Measurements from ENCODE around the gene ZNF865. TPM values are rescaled to one million over a fixed set of nuclear protein-coding genes. Genes with fewer than 3 reads are reported as not detected.
"Not testable (repeated sequence)": the region's sequence is repeated elsewhere in the genome, so short reads cannot be mapped to it uniquely, and the experiment has no call there.

ZNF865 gene
- 10 to 100 TPM in 2 of 3 donors, 1 to 10 TPM in 1; 5.9 to 11.8 (median 11.1) TPM for polyA plus RNA-seq (ENCODE audit: insufficient read length in 3 of 3)
- long read RNA-seq, donor 1, full-length matches to known transcripts: 2 of 2 reads
- long read RNA-seq, donor 1, partial matches to known transcripts: 0 of 2 reads
- long read RNA-seq, donor 1, other reads (novel, unspliced or antisense): 0 of 2 reads
- long read RNA-seq, donor 2, full-length matches to known transcripts: 8 of 8 reads
- long read RNA-seq, donor 2, partial matches to known transcripts: 0 of 8 reads
- long read RNA-seq, donor 2, other reads (novel, unspliced or antisense): 0 of 8 reads
- long read RNA-seq, donor 3, full-length matches to known transcripts: 3 of 3 reads
- long read RNA-seq, donor 3, partial matches to known transcripts: 0 of 3 reads
- long read RNA-seq, donor 3, other reads (novel, unspliced or antisense): 0 of 3 reads
- long read RNA-seq, donor 4, full-length matches to known transcripts: 4 of 9 reads
- long read RNA-seq, donor 4, partial matches to known transcripts: 5 of 9 reads
- long read RNA-seq, donor 4, other reads (novel, unspliced or antisense): 0 of 9 reads
- long read RNA-seq, donor 5, full-length matches to known transcripts: 14 of 14 reads
- long read RNA-seq, donor 5, partial matches to known transcripts: 0 of 14 reads
- long read RNA-seq, donor 5, other reads (novel, unspliced or antisense): 0 of 14 reads
- long read RNA-seq, donor 6, full-length matches to known transcripts: 6 of 6 reads
- long read RNA-seq, donor 6, partial matches to known transcripts: 0 of 6 reads
- long read RNA-seq, donor 6, other reads (novel, unspliced or antisense): 0 of 6 reads
- long read RNA-seq, donor 7, full-length matches to known transcripts: 5 of 5 reads
- long read RNA-seq, donor 7, partial matches to known transcripts: 0 of 5 reads
- long read RNA-seq, donor 7, other reads (novel, unspliced or antisense): 0 of 5 reads
- long read RNA-seq, donor 8, full-length matches to known transcripts: 11 of 11 reads
- long read RNA-seq, donor 8, partial matches to known transcripts: 0 of 11 reads
- long read RNA-seq, donor 8, other reads (novel, unspliced or antisense): 0 of 11 reads
- long read RNA-seq, donor 9, full-length matches to known transcripts: 4 of 4 reads
- long read RNA-seq, donor 9, partial matches to known transcripts: 0 of 4 reads
- long read RNA-seq, donor 9, other reads (novel, unspliced or antisense): 0 of 4 reads
- long read RNA-seq, donor 10, full-length matches to known transcripts: 4 of 4 reads
- long read RNA-seq, donor 10, partial matches to known transcripts: 0 of 4 reads
- long read RNA-seq, donor 10, other reads (novel, unspliced or antisense): 0 of 4 reads
- long read RNA-seq, donor 11, full-length matches to known transcripts: 8 of 8 reads
- long read RNA-seq, donor 11, partial matches to known transcripts: 0 of 8 reads
- long read RNA-seq, donor 11, other reads (novel, unspliced or antisense): 0 of 8 reads
- long read RNA-seq, donor 12, full-length matches to known transcripts: 2 of 7 reads
- long read RNA-seq, donor 12, partial matches to known transcripts: 5 of 7 reads
- long read RNA-seq, donor 12, other reads (novel, unspliced or antisense): 0 of 7 reads
- long read RNA-seq, donor 13, full-length matches to known transcripts: 8 of 8 reads
- long read RNA-seq, donor 13, partial matches to known transcripts: 0 of 8 reads
- long read RNA-seq, donor 13, other reads (novel, unspliced or antisense): 0 of 8 reads
- long read RNA-seq, donor 14, full-length matches to known transcripts: 6 of 6 reads
- long read RNA-seq, donor 14, partial matches to known transcripts: 0 of 6 reads
- long read RNA-seq, donor 14, other reads (novel, unspliced or antisense): 0 of 6 reads
- long read RNA-seq, donor 15: 0 reads
- long read RNA-seq, donor 16, full-length matches to known transcripts: 15 of 15 reads
- long read RNA-seq, donor 16, partial matches to known transcripts: 0 of 15 reads
- long read RNA-seq, donor 16, other reads (novel, unspliced or antisense): 0 of 15 reads

DNA sequence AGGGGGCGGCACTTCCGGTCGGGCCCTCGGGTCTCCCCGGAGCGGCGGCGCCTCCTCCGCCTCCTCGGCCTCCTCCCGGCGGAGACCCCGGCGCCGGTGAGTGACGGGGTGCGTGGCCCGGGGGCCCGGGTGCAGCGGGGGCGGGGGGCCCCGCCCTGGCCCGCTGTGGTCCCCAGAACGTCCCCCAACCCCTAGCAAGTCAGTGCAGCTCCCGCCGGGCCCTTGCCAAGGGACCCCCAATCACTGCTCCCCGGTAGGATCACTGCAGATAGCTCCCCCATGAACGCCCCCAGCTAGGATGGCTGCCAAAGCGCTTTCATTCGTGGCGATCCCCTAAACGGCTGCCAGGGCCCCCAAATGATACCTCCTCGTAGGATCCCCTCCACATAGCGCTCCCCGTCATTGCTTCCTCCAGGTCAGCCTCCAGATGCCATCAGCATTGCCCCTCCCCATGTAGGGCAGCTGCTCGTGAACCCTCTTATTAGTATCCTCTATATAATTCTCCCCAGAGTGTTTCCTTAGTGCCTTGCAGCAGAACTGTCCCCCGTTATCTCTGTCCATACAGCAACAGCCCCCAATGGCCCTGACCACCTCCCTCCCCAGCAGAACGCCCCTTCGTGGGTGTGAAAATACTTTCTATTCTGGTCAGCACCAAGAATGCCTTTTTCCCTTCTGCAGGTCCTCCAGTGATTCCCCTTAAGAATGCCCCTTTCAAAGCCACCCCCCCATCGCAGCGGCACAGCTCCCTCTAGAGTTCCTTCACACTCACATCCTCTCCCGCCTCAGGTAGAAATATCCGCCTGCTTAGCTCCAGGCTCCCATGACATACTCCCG, at the start of gene ZNF865:
ZNF865 (plus strand) TSS at position 11 of the 834 bp plus-strand sequence. CDS start 7,972 bp downstream, outside the sequence.
- peak in 9 of 11 donors; percentile 64 to 84 (median 77) for DNase-seq (ENCODE audit: extremely low read depth in 1 of 11, low read depth in 9 of 11, low spot score in 4 of 11)

DNA sequence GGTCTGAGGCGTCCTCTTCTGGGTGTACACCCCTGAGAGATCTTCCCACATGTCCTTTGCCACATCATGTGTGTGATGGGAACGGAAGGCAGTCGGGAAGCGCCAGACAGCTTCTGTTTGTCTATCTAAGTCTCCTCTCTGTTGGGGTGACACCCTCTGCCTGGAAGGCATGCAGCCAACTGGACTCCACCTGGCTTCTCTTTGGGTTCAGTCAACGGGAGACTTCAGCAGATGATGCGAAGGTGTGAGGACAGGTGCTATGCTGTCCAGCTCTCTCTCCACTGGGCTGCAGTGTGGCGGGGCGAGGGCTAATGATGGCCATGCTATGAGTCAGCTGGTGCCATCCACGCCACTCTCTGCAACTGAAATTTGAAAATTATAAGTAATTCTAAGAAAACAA, 45.8 kb upstream of the ZNF865 start:
- no peak for DNase-seq (ENCODE audit: extremely low read depth in 1 of 11, low read depth in 9 of 11, low spot score in 4 of 11)

DNA sequence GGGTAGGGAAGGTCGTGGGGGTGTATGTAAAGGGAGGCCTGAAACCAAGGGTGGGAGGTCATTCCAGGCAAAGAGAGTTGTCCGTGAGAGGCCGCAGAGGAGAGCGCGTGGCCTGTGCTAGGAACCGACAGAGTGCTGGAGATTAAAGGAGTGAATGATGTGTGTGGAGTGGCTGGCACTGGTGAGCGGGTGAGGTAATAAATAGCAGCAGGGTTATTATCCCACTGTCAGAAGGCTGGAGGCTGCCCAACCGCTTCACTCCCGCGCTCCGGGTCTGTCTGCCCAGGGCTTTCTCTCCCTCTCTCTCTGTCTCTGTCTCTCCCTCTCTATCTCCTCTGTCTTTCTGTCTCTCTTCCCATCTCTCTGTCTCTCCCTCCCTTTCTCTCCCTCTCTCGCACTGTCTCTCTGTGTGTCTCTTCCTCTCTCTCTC, 42.2 kb upstream of the ZNF865 start:
- no peak for DNase-seq (ENCODE audit: extremely low read depth in 1 of 11, low read depth in 9 of 11, low spot score in 4 of 11)

DNA sequence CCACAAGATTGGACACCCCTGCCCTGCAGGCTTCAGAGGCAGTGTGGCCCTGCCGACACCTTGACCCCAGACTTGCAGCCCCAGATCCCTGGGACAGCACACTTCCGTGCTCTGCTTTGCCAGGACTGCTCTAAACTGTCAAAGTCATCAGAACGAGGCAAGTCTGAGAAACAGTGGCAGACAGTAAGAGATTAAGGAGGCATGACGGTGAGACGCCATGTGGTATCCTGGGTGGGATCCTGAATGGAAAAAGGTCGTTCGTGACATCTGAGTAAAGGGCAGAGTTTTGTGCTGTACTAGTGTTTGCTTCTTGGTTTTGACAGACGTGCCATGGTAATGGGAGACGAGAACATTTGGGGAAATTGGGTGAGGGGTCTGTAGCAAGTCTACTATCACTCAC, 38.6 kb upstream of the ZNF865 start:
- no peak for DNase-seq (ENCODE audit: extremely low read depth in 1 of 11, low read depth in 9 of 11, low spot score in 4 of 11)

DNA sequence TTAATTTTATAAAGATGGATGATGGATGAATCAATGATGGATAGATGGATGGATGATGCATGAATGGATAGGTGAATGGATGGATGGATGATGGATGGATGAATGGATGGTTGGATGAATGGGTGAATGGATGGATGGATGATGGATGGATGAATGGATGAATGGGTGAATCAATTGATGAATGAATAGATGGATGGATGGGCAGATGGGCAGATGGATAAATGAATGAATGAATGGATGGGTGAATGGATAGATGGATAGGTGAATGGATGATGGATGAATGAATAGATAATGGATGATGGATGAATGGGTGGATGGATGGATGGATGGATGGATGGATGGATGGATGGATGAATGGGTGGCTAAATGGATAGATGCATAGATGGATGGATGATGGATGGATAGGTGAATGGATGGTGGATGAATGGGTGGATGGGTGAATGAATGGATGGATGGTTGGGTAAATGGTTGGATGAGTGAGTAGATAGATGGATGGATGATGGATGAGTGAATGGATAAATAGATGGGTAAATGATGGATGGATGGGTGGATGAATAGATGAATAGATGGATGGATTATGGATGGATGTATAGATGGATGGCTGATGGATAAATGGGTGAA, 37.6 kb upstream of the ZNF865 start:
- DNase-seq (ENCODE audit: extremely low read depth in 1 of 11, low read depth in 9 of 11, low spot score in 4 of 11): no peak

DNA sequence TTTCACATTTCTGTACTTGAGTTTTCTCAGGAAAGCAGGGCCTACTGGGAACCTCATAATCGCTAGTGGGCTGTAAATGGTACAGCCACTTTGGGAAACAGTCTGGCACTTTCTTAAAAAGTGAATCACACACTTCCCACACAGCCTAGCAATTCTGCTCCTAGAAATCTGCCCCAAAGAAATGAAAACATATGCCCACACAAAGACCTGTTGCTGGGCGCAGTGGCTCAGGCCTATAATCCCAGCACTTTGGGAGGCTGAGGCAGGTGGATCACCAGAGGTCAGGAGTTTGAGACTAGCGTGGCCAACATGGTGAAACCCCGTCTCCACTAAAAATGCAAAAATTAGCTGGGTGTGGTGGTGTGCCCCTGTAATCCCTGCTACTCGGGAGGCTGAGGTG, 36.0 kb upstream of the ZNF865 start:
- not testable (repeated sequence) for DNase-seq (ENCODE audit: extremely low read depth in 1 of 11, low read depth in 9 of 11, low spot score in 4 of 11)

DNA sequence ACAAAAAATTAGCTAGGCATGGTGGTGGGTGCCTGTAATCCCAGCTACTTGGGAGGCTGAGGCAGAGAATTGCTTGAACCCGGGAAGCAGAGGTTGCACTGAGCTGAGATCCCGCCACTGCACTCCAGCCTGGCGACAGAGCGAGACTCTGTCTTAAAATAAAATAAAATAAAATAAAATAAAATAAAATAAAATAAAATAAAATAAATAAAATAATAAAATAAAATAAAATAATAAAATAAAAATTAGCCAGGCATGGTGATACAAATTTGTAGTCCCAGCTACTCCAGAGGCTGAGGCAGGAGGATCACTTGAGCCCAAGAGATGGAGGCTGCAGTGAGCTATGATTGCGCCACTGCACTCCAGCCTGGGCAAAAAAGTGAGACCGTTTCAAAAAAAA, 31.5 kb upstream of the ZNF865 start:
- not testable (repeated sequence) for DNase-seq (ENCODE audit: extremely low read depth in 1 of 11, low read depth in 9 of 11, low spot score in 4 of 11)

DNA sequence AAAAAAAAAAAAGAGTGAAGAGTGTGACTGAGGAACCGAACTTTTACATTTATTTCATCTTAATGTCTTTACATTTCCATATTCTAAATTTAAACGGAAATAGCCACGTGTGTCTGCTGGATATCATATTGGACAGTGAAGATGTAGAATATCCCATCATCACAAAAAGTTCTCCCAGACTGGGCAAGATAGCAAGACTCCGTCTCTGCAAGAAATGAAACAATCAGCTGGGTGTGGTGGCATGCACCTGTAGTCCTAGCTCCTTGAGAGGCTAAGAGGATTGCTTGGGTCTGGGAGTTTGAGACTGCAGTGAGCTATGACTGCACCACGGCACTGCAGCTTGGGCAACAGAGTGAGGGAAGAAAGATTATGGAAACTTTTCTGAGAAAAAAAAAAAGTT, 28.7 kb upstream of the ZNF865 start:
- DNase-seq (ENCODE audit: extremely low read depth in 1 of 11, low read depth in 9 of 11, low spot score in 4 of 11): no peak

DNA sequence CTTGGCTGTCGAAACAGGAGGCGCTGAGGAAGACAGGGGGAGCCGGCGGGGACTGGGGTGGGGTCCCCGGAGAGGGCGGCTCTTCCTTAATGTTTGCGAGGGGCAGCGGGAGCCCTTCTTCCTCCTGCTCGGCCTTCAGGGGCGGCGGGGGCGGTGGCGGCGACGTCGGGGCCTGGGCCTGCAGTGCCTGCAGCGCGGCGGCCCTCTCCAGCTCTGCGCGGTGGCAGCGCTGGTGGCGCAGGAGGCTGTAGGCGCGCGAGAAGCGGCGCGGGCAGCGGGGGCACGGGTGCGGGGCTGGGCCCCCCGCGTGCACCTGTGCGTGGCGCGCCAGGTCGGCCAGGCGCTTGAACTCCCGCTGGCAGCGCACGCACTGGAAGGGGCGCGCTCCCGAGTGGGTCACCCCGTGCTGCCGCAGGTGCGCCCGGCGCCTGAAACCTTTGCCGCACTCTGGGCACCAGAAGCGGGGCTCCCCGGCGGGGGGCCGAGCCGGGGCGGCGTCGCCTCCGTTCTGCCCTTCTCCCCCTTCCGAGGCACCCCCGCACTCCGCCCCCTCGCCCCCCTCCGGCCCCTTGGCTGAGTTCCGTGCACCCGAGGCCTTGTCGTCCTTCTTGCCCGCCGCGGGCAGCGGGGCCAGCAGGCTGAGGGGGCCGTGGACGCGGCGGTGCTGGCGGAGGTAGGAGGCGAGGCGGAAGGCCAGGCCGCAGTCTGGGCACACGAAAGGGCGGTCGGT, 27.3 kb upstream of the ZNF865 start:
- no peak for DNase-seq (ENCODE audit: extremely low read depth in 1 of 11, low read depth in 9 of 11, low spot score in 4 of 11)

DNA sequence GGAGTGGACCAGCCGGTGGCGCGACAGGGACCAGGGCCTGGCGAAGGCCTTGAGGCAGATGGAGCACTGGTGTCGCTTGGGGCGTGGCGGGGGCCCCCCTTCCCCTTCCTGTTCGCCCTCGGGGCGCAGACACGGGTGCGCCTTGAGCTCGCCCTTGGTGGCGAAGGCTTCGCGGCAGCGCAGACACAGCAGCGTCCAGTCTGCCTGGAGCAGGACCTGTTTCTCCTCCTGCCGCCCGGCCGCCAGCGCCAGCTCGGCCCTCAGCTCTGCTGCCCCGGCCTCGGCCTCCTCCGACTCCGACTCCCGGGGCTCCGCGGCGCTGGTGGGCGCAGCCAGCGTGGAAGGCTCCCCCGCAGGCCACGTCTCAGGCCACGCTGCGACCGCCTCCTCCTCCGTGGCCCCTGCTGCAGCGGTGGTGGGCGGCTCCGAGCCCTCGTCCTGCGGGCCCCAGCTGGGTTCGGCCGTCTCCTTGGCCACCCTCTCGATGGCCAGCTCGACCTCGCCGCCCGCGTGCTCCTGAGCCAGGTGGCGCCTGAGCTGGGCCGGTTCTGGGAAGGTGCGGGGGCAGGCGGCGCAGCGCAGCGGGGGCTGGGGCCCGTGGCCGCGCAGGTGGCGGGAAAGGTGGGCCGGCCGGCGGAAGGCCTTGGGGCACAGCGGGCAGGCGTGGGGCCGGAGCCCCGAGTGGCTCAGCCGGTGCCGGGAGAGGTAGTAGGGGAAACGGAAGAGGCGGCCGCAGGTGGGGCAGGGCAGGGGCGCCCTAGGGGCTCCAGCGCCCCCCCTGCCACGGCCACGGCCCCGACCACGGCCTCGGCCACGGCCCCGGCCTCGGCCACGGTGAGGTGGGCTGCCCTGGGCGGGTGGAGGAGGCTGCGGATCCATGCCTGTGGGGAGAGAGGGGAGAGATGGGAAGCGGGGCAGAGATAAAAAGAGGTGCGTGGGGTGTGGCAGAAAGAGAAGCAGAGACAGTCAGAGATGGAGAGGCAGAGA, 26.4 kb upstream of the ZNF865 start:
- DNase-seq (ENCODE audit: extremely low read depth in 1 of 11, low read depth in 9 of 11, low spot score in 4 of 11): no peak

DNA sequence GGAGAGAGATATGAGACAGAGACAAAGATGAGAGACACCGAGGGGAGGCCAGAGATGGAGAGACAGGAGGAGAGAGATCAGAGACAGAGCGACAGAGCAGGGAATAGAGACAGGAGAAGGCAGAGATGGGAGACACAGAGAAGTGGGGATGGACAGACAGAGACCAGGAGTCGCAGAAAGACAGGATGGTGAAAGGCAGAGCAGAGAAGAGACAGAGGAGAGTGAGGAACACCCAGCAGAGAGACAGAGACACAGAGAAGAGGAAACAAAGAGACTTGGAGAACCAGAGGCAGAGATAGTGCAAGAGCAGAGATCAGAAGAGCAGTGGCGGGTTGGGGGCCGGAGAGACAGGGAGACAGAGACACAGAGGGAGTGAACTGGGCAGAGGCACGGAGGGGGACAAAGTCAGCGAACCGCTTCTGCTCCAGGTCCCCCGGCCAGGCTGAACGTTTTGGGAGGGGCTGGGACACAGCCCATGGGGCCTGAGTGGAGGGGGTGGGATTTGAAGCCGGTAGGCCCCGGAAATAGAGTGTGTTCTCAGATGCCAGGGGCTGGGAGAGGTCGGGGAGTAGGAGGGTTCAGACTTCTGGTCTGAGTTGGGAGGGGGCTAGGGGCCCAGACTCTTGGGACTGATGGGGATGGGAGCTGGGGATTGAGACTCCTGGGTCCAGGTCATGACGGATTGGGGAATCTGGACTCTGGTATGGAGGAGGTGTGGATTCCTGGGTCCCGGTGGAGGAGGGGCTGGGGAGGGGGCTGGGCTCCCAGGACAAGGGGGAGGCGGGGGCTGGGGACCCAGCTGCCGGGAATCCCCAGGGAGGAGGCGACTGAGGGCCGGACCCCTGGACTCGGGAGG, 25.5 kb upstream of the ZNF865 start:
- DNase-seq (ENCODE audit: extremely low read depth in 1 of 11, low read depth in 9 of 11, low spot score in 4 of 11): peak in 1 of 11 donors; percentile 33

DNA sequence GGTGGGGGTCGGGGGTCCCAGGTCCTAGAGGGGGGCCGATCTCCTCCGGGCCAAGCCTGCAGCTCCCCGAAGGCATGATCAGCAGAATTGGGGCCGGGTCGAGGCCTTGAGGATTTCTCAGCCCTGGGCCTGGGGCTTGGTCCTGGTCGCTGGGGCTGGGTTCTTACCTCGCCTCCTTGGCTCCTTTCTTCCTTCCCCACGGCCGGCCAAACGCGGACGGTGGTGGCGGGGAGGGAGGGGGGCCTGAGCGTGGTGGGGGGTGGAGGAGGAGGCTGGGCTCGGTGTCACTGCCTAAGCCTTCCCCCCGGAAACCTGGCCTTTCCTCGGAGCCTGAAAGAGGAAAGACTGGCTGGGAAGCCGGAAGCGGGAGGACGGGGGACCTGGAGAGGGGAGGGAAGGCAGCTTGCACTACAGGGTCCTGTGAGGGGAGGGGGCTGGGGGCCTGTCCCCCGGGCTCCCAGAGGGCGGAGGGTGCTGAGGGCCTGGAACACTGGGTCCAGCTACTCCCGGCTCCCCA, 24.8 kb upstream of the ZNF865 start, which contains the start of gene ZNF579:
ZNF579 (minus strand) TSS at position 221 of the 517 bp plus-strand sequence. CDS start 1,209 bp downstream, outside the sequence.
- DNase-seq (ENCODE audit: extremely low read depth in 1 of 11, low read depth in 9 of 11, low spot score in 4 of 11): peak; percentile 71 to 90 (median 83)

DNA sequence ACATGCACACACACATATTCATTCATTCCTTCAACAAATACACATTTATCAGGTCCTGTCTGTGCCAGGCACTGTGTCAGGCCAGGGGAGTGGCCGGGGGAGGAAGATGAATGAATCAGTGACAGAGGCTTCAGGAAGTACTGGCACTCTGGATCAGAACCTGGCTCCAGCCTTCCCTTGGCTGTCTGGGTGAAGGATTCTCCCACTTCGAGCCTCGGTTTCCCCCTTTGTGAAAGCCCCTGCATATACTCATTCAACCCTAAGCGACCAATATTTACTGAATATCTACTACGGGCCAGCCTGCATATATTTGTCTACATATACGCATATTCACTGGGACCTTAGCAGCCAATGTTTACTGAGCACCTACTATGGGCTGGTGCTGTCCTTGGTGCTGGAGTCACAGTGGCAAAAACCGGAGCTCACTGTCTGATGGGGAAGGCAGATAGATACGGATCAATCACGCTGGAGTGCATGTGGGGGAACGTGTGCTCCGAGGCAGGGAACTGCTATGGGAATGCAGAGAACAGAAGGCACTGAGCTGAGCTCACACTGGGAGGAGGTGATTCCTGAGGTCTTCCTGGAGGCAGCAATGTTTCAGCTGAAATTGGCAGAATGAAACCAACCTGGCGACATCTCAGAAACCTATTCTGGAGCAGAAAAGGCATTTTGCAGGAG, 24.2 kb upstream of the ZNF865 start:
- no peak for DNase-seq (ENCODE audit: extremely low read depth in 1 of 11, low read depth in 9 of 11, low spot score in 4 of 11)
